ENCODE data around the gene MRRF. TPM values are rescaled to one million over a fixed set of nuclear protein-coding genes. Genes with fewer than 3 reads are reported as not detected.

Gene MRRF
- 35.9 TPM for total RNA-seq
- long read RNA-seq, full-length matches to known transcripts = 34 of 53 reads
- long read RNA-seq, partial matches to known transcripts = 7 of 53 reads
- long read RNA-seq, other reads (novel, unspliced or antisense) = 12 of 53 reads

GRCh38 chr9:122264360-122265148 is at the start of gene MRRF, which contains the start of gene RBM18:
MRRF (plus strand) TSS chr9:122264882; CDS start chr9:122270892, 6,010 bp downstream.
RBM18 (minus strand) TSS chr9:122264840; CDS start chr9:122261492, 3,348 bp downstream.
- DNase-seq (ENCODE audit: low spot score) = peak; percentile 96
- intact Hi-C loops (cut with DNase I) = loop anchor here (2.0 kb wide), 1 partner anchor 84 kb away; no protein-coding TSS in a partner anchor

GRCh38 chr9:122215663-122216062 is 49.0 kb upstream of the MRRF start:
- intact Hi-C loops (cut with DNase I) = no loop called here
- peak; percentile 55 for DNase-seq (ENCODE audit: low spot score)

- peak; percentile 51 for DNase-seq (ENCODE audit: low spot score)
Observed at GRCh38 chr9:122216138-122216797, 48.4 kb upstream of the MRRF start.

GRCh38 chr9:122216798-122217418 is 47.8 kb upstream of the MRRF start:
- peak; percentile 69 for DNase-seq (ENCODE audit: low spot score)
- intact Hi-C loops (cut with DNase I) = no loop called here

More at GRCh38 chr9:122216138-122216797, 48.4 kb upstream of the MRRF start:
- intact Hi-C loops (cut with DNase I) = no loop called here

GRCh38 chr9:122217640-122218039 is 47.0 kb upstream of the MRRF start:
- intact Hi-C loops (cut with DNase I) = no loop called here
- DNase-seq (ENCODE audit: low spot score) = no peak

GRCh38 chr9:122218071-122218934 is 46.4 kb upstream of the MRRF start:
- intact Hi-C loops (cut with DNase I) = no loop called here
- DNase-seq (ENCODE audit: low spot score) = peak; percentile 54

GRCh38 chr9:122218935-122219855 is 45.5 kb upstream of the MRRF start:
- peak; percentile 58 for DNase-seq (ENCODE audit: low spot score)
- intact Hi-C loops (cut with DNase I) = no loop called here

- DNase-seq (ENCODE audit: low spot score) = peak; percentile 59
- intact Hi-C loops (cut with DNase I) = no loop called here
Observed at GRCh38 chr9:122219856-122220672, 44.6 kb upstream of the MRRF start.

GRCh38 chr9:122220673-122221182 is 44.0 kb upstream of the MRRF start:
- intact Hi-C loops (cut with DNase I) = no loop called here
- no peak for DNase-seq (ENCODE audit: low spot score)

GRCh38 chr9:122221183-122221811 is 43.4 kb upstream of the MRRF start:
- intact Hi-C loops (cut with DNase I) = no loop called here
- peak; percentile 55 for DNase-seq (ENCODE audit: low spot score)

- intact Hi-C loops (cut with DNase I) = no loop called here
- peak; percentile 58 for DNase-seq (ENCODE audit: low spot score)
Observed at GRCh38 chr9:122222791-122223190, 41.9 kb upstream of the MRRF start.

- intact Hi-C loops (cut with DNase I) = no loop called here
- DNase-seq (ENCODE audit: low spot score) = no peak
Observed at GRCh38 chr9:122223435-122223834, 41.2 kb upstream of the MRRF start.

GRCh38 chr9:122225312-122226141 is 39.2 kb upstream of the MRRF start:
- DNase-seq (ENCODE audit: low spot score) = no peak

GRCh38 chr9:122226142-122226757 is 38.4 kb upstream of the MRRF start:
- no peak for DNase-seq (ENCODE audit: low spot score)
- intact Hi-C loops (cut with DNase I) = no loop called here

More at GRCh38 chr9:122225312-122226141, 39.2 kb upstream of the MRRF start:
- intact Hi-C loops (cut with DNase I) = no loop called here

All from cardiac septum (tissue), 1 donor.